GM11168 (cell line): ENCODE measurements around the gene BTNL8.
"Not testable (repeated sequence)": the region's sequence is repeated elsewhere in the genome, so short reads cannot be mapped to it uniquely, and the experiment has no call there.

Experiments used
- in situ Hi-C: fragments of 300-500 bp; cut with MboI; formaldehyde crosslinking; loops from one replicate; pipeline ENCODE4 v1.12.0; 2022; ENCODE audit warnings: low sequenced_read_pairs; ENCODE audit not compliant: unreplicated experiment

The BTNL8 gene

GRCh38 chr5:180873615-180874520, 25.1 kb upstream of the BTNL8 start:
- in situ Hi-C loops: no loop called here

GRCh38 chr5:180874804-180875582, 24.0 kb upstream of the BTNL8 start:
- in situ Hi-C loops: no loop called here

- in situ Hi-C loops: no loop called here
These were observed 23.0 kb upstream of the BTNL8 start for GRCh38 chr5:180875860-180876426.

- in situ Hi-C loops: not testable (repeated sequence)
These were observed 13.0 kb upstream of the BTNL8 start for GRCh38 chr5:180885845-180886529.

GRCh38 chr5:180889381-180889780, 9.6 kb upstream of the BTNL8 start:
- in situ Hi-C loops: no loop called here

GRCh38 chr5:180895330-180895729, 3.6 kb upstream of the BTNL8 start:
- in situ Hi-C loops: not testable (repeated sequence)

GRCh38 chr5:180900178-180900577, 1.2 kb downstream of the BTNL8 start:
- in situ Hi-C loops: no loop called here

GRCh38 chr5:180901319-180902009, 2.5 kb downstream of the BTNL8 start:
- in situ Hi-C loops: no loop called here

- in situ Hi-C loops: no loop called here
These were observed 9.4 kb downstream of the BTNL8 start for GRCh38 chr5:180908400-180908799.

- in situ Hi-C loops: no loop called here
These were observed 10.2 kb downstream of the BTNL8 start for GRCh38 chr5:180908998-180909731.

GRCh38 chr5:180909782-180910181, 10.8 kb downstream of the BTNL8 start:
- in situ Hi-C loops: no loop called here

- in situ Hi-C loops: no loop called here
These were observed 11.2 kb downstream of the BTNL8 start for GRCh38 chr5:180910182-180910581.

GRCh38 chr5:180910735-180911134, 11.8 kb downstream of the BTNL8 start:
- in situ Hi-C loops: no loop called here

- in situ Hi-C loops: no loop called here
These were observed 15.7 kb downstream of the BTNL8 start for GRCh38 chr5:180914646-180915045.

- in situ Hi-C loops: no loop called here
These were observed 17.0 kb downstream of the BTNL8 start for GRCh38 chr5:180915924-180916323.

GRCh38 chr5:180918380-180918779, 19.4 kb downstream of the BTNL8 start:
- in situ Hi-C loops: no loop called here

GRCh38 chr5:180920710-180921109, 21.8 kb downstream of the BTNL8 start:
- in situ Hi-C loops: no loop called here

GRCh38 chr5:180922932-180923331, 24.0 kb downstream of the BTNL8 start:
- in situ Hi-C loops: no loop called here

GRCh38 chr5:180932660-180933059, 33.7 kb downstream of the BTNL8 start:
- in situ Hi-C loops: no loop called here
